Activated CD8-positive, alpha-beta T cell treated with anti-CD3 and anti-CD28 coated beads for 36 hours (primary cell): Measurements from ENCODE around the gene GLDC. TPM values are rescaled to one million over a fixed set of nuclear protein-coding genes. Genes with fewer than 3 reads are reported as not detected.
"Not testable (repeated sequence)": the region's sequence is repeated elsewhere in the genome, so short reads cannot be mapped to it uniquely, and the experiment has no call there.

Experiments used
- ATAC-seq: fragments of 200-7000 bp; cut with Tn5 transposase; one replicate; pipeline ENCODE4 v1.10.0; 2021; ENCODE audit warnings: mild to moderate bottlenecking, moderate library complexity
- CTCF ChIA-PET: fragments of 350-600 bp; sonication (Branson Sonifier 250); formaldehyde crosslinking; loops from one replicate; lab custom pipeline; 2021; ENCODE audit warnings: antibody characterized with exemption; lab: Charles Lee
- POLR2A ChIA-PET: fragments of 350-600 bp; sonication (Branson Sonifier 250); formaldehyde crosslinking; loops from one replicate; lab custom pipeline; 2021; ENCODE audit warnings: antibody characterized with exemption; lab: Charles Lee
- DNase-seq: peaks from one replicate; pipeline ENCODE4 v3.0.0-alpha.2; 2020
- H3K27ac Mint-ChIP-seq: one replicate; pipeline ENCODE4 v1.8.0; 2021; ENCODE audit warnings: mild to moderate bottlenecking, mixed read lengths
- H3K27me3 Mint-ChIP-seq: one replicate; pipeline ENCODE4 v1.8.0; 2021; ENCODE audit warnings: mixed read lengths
- H3K36me3 Mint-ChIP-seq: one replicate; pipeline ENCODE4 v1.8.0; 2021; ENCODE audit warnings: low read depth, mixed read lengths
- H3K4me1 Mint-ChIP-seq: one replicate; pipeline ENCODE4 v1.8.0; 2021; ENCODE audit warnings: low read depth, mixed read lengths
- H3K4me3 Mint-ChIP-seq: one replicate; pipeline ENCODE4 v1.8.0; 2021; ENCODE audit warnings: mild to moderate bottlenecking, moderate library complexity, mixed read lengths
- H3K9me3 Mint-ChIP-seq: one replicate; pipeline ENCODE4 v1.8.0; 2021; ENCODE audit warnings: mixed read lengths
- intact Hi-C: fragments of 100-400 bp; cut with micrococcal nuclease; formaldehyde crosslinking; loops from one replicate; pipeline ENCODE4 v1.10.0; 2022
- total RNA-seq, 2 experiments: library from RNA; stranded (reverse); gene quantifications; one replicate each; pipeline ENCODE4 v1.2.3, GENCODE V29; 2021
- TF ChIP-seq, protein P1 (sequence below): fragments of 200-600 bp; IDR thresholded peaks from one replicate; pipeline ENCODE4 v1.8.0; 2022; ENCODE audit warnings: antibody characterized with exemption, mild to moderate bottlenecking

Gene GLDC
- total RNA-seq, 2 experiments from 2014 or later = 0.63 to 1.3 TPM

DNA sequence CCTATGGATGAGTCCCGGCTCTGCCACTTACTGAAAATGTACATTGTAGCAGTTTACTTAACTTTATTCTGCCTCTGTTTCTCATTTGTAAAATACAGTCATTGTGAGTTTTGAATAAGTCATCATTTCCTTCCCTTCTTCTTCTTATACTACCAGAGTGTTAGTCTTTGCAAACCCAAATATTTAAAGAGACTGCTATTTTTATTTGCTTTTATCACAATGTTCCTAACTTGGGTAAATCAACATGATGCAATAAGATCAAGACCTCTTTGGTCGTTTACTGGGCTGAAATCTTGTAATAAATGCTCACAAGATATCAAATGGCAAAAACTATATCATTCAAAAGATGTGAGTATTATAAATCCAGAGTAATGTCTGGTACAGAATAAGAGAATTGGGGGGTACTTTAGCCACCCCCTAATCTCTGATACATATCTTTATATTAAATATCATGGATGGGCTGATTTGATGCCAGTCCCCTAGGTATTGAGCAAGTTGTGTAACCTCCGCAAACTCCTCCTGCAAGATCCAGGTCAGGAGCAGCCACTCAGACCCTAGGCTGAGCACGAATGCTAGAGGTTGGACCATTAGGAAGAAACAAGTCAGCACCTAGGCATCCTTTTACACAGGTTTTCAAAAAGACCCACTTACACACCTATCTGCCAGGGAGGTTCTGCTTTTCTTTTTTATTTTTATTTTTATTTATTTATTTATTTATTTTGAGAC is 13.3 kb upstream of the GLDC start:
- ChIA-PET CTCF (interaction anchor here (1.5 kb wide), 1 partner anchor 8 kb away, joined by 4 read pairs; no protein-coding TSS in a partner anchor), POLR2A (no interaction called here)
- peaks cover 5% of the 10 kb centered on the region for H3K27me3 Mint-ChIP-seq
- H3K27ac Mint-ChIP-seq = no peak overlapping the region
- H3K4me3 Mint-ChIP-seq = no peak overlapping the region
- TF ChIP-seq, protein P1, sequence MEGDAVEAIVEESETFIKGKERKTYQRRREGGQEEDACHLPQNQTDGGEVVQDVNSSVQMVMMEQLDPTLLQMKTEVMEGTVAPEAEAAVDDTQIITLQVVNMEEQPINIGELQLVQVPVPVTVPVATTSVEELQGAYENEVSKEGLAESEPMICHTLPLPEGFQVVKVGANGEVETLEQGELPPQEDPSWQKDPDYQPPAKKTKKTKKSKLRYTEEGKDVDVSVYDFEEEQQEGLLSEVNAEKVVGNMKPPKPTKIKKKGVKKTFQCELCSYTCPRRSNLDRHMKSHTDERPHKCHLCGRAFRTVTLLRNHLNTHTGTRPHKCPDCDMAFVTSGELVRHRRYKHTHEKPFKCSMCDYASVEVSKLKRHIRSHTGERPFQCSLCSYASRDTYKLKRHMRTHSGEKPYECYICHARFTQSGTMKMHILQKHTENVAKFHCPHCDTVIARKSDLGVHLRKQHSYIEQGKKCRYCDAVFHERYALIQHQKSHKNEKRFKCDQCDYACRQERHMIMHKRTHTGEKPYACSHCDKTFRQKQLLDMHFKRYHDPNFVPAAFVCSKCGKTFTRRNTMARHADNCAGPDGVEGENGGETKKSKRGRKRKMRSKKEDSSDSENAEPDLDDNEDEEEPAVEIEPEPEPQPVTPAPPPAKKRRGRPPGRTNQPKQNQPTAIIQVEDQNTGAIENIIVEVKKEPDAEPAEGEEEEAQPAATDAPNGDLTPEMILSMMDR = no peak
- ATAC-seq (no peak), DNase-seq (no peak)
- H3K9me3 Mint-ChIP-seq = no peaks in the 10 kb centered on the region
- no peaks in the 10 kb centered on the region for H3K36me3 Mint-ChIP-seq
- intact Hi-C loops = no loop called here
- peaks cover 5% of the 10 kb centered on the region for H3K4me1 Mint-ChIP-seq

DNA sequence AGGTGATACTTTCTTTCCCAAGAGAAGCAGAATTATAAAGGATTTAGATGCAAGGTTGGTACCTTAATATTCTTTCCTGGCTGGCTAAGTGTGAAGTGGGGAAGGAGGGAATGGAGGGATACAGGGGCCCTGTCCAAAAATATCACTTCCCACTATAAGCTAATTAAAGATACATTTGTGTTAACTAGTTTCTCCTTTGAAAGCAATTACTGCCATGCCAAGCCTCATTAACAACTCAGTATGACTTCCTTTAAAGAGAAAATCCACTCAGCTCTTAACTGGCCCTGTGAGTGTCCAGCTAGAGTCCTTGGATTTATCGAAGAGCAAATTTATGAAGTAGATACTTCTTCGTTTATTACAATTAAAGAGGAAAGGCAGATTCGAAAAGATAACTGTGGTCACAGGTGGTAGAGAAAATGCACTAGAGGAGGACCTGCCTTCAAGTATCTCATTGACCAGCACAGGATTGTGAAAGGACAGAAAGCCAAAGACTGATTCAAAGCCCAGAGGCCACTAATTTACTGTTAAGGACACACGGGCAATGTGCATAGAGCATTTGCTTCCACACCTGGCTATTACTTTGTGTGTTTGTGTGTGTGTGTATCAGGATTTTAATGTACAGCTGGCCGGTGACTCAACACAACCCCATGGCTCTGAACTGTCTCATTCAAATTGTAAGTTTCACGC is 11.2 kb upstream of the GLDC start:
- Mint-ChIP-seq H3K27ac (no peak overlapping the region), H3K27me3 (peaks cover 5% of the 10 kb centered on the region), H3K4me1 (peaks cover 5% of the 10 kb centered on the region), H3K36me3 (no peaks in the 10 kb centered on the region), H3K4me3 (no peak overlapping the region), H3K9me3 (no peaks in the 10 kb centered on the region)
- intact Hi-C loops = no loop called here
- CTCF ChIA-PET = interaction anchor here (1.0 to 1.4 kb wide), 2 partner anchors 11 to 72 kb away, joined by 4 to 5 read pairs; no protein-coding TSS in a partner anchor
- ATAC-seq (no peak), DNase-seq (no peak)
- TF ChIP-seq, protein P1 = no peak
- POLR2A ChIA-PET = interaction anchor here (1.4 kb wide), 1 partner anchor 24 kb away, joined by 3 read pairs; no protein-coding TSS in a partner anchor

DNA sequence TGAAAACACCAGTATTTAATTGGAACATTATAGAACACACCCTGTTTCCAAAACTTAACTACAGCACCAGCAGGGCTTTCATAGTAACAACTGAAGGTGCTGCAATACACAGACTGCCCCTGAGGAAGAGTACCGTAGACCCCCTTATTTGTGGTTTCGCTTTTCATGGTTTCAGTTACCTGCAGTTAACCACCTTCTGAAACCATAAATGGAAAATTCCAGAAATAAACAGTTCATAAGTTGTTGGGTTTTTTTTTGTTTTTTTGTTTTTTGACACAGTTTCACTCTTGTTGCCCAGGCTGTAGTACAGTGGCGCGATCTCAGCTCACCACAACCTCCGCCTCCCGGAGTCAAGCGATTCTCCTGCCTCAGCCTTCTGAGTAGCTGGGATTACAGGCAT is 9.5 kb upstream of the GLDC start:
- Mint-ChIP-seq H3K4me3 (peak overlapping the region; percentile 24), H3K27ac (no peak overlapping the region), H3K4me1 (peaks cover 5% of the 10 kb centered on the region), H3K9me3 (no peaks in the 10 kb centered on the region), H3K27me3 (peaks cover 5% of the 10 kb centered on the region), H3K36me3 (no peaks in the 10 kb centered on the region)
- ATAC-seq (peak; percentile 45), DNase-seq (no peak)
- TF ChIP-seq, protein P1 = no peak
- ChIA-PET CTCF (no interaction called here), POLR2A (no interaction called here)
- intact Hi-C loops = no loop called here

- peaks cover 18% of the 10 kb centered on the region for H3K4me1 Mint-ChIP-seq
- DNase-seq = peak; percentile 35
- ATAC-seq = peak; percentile 52
- no peaks in the 10 kb centered on the region for H3K36me3 Mint-ChIP-seq
- peaks cover 53% of the 10 kb centered on the region for H3K27me3 Mint-ChIP-seq
- CTCF ChIA-PET = interaction anchor here (1.1 to 1.3 kb wide), 2 partner anchors 31 to 61 kb away, joined by 3 to 5 read pairs; no protein-coding TSS in a partner anchor
- H3K27ac Mint-ChIP-seq = no peak overlapping the region
- no peaks in the 10 kb centered on the region for H3K9me3 Mint-ChIP-seq
- intact Hi-C loops = no loop called here
- peak overlapping the region; percentile 69 for H3K4me3 Mint-ChIP-seq
- TF ChIP-seq, protein P1 = no peak
- POLR2A ChIA-PET = interaction anchor here (0.6 to 1.8 kb wide), 2 partner anchors 35 to 876 kb away, joined by 5 read pairs; no protein-coding TSS in a partner anchor
These were observed 736 bp upstream of the GLDC start for GRCh38 chr9:6646293-6646636.

DNA sequence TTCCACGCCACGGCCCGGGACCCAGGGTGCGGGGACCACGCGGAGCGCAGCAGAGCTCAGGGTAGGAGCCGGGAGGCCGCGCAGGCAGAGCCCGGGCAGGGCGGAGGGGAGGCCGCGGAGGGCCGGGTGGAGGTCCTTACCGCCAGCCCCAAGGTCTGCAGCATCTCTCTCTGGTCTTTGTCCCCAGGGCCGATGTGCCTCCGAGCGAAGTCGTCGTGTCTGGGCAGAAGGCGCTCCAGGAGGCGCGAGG is 499 bp downstream of the GLDC start:
- H3K27ac Mint-ChIP-seq, POLR2A ChIA-PET, intact Hi-C loops, DNase-seq, H3K9me3 Mint-ChIP-seq, H3K36me3 Mint-ChIP-seq: not testable (repeated sequence)
- ATAC-seq = peak; percentile 37
- peaks cover 63% of the 10 kb centered on the region for H3K27me3 Mint-ChIP-seq
- H3K4me1 Mint-ChIP-seq = peaks cover 18% of the 10 kb centered on the region
- H3K4me3 Mint-ChIP-seq = peak overlapping the region; percentile 68
- CTCF ChIA-PET = interaction anchor here (1.0 kb wide), 1 partner anchor 60 kb away, joined by 4 read pairs; no protein-coding TSS in a partner anchor
